Right lobe of liver (tissue), 6 donors: ENCODE data around the gene AMPD3. TPM values are rescaled to one million over a fixed set of nuclear protein-coding genes. Genes with fewer than 3 reads are reported as not detected.

ENCODE experiments used
- ATAC-seq, 4 donors: fragments of 200-7000 bp; cut with Tn5 transposase; one replicate each; pipeline ENCODE4 v1.9.1; 2020; ENCODE audit warnings: mild to moderate bottlenecking in 4 of 4, moderate library complexity in 4 of 4
- DNase-seq, 3 donors: peaks; one replicate each; pipeline ENCODE4 v3.0.0-alpha.2; 2020
- H3K27ac ChIP-seq, 3 donors: fragments of 200-600 bp; one replicate each; pipeline ENCODE4 v1.8.0; 2022
- H3K27me3 ChIP-seq, 2 donors: fragments of 200-600 bp; one replicate each; pipeline ENCODE4 v1.8.0; 2022
- H3K36me3 ChIP-seq, 4 donors: fragments of 200-600 bp; sonication (generic) in 1 of 4; one replicate each; pipeline versions ENCODE4 v1.5.1 to v1.8.0; 2017 to 2022; ENCODE audit warnings: control low read depth in 1 of 4
- H3K4me1 ChIP-seq, 4 donors: fragments of 200-600 bp; sonication (generic) in 1 of 4; one replicate each; pipeline versions ENCODE4 v1.5.1 to v1.8.0; 2017 to 2022; ENCODE audit warnings: control low read depth in 1 of 4
- H3K4me3 ChIP-seq, 3 donors: fragments of 200-600 bp; one replicate each; pipeline ENCODE4 v1.8.0; 2022
- H3K9me3 ChIP-seq, 4 donors: fragments of 200-600 bp; sonication (generic) in 1 of 4; one replicate each; pipeline versions ENCODE4 v1.5.1 to v1.8.0; 2017 to 2022; ENCODE audit warnings: control low read depth in 1 of 4
- CTCF ChIP-seq, 4 donors: fragments of 200-600 bp in 3 of 4; fragments of 450-650 bp in 1 of 4; IDR thresholded peaks; one replicate each; pipeline versions ENCODE4 v1.5.1 to v1.8.0; 2016 to 2022; ENCODE audit warnings: antibody characterized with exemption in 4 of 4, mild to moderate bottlenecking in 2 of 4
- POLR2A ChIP-seq: fragments of 450-650 bp; IDR thresholded peaks from one replicate; pipeline ENCODE4 v1.6.1; 2017; ENCODE audit warnings: antibody characterized with exemption, mild to moderate bottlenecking
- WGBS: methylation state at CpG from one replicate; pipeline ENCODE4 v1.1.6; 2018; ENCODE audit warnings: low coverage, low lambda C conversion rate; ENCODE audit not compliant: insufficient coverage; ENCODE audit errors: missing lambda C conversion rate; 5-methylcytosine and 5-hydroxymethylcytosine counted together
- intact Hi-C, 2 donors: fragments of 100-400 bp; cut with DNase I; formaldehyde crosslinking; loops; one replicate each; pipeline versions ENCODE4 v1.11.2 to v1.14.1; 2022
- total RNA-seq, 6 experiments: library from RNA; depleted of rRNA in 2 of 6; stranded (reverse); fragments of >200 nt in 2 of 6; fragmentation: NEBNext Ultra II Directional in 3 of 6; extraction: Animal tissue kit (Norgen Biotek cat#: 25700) in 3 of 6; gene quantifications; one replicate each; pipeline versions ENCODE4 v1.1.0 to v1.2.4, GENCODE V29; 2016 to 2023
- donor health status: DM: no; HTN: yes; CAD: no.
- donor health status: DM: no; HTN: no; CAD: no.
- donor health status: DM: no; HTN: no; CAD: no.
- donor health status: DM: no; HTN: yes; CAD: no.
- donor health status: DM: no; HTN: yes; CAD: no.

AMPD3 gene
- total RNA-seq, 6 experiments from 2014 or later = 0.98 to 5.0 (median 1.8) TPM

DNA sequence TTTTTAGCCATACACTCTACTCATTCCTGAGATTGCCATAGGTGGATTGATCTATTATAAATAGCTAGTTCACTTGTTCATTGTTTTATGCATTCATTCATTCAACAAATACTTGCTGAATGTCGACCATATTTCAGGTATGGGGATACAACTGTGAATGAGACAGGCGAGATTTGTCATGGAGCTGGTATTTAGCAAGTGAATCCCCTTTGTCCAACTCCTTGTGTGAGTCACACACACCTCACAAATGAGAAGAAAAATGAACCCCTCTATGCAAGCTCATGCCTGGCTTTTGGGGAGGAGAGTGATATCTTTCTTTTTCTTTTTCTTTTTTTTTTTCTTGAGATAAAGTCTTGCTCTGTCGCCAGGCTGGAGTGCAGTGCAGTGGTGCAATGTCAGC is 1.8 kb upstream of the AMPD3 start:
- ATAC-seq (no peak), DNase-seq (no peak)
- Histone ChIP-seq H3K36me3 (no peaks in the 10 kb centered on the region), H3K27ac (no peak overlapping the region), H3K4me3 (no peak overlapping the region), H3K27me3 (no peaks in the 10 kb centered on the region), H3K9me3 (no peaks in the 10 kb centered on the region), H3K4me1 (no peaks in the 10 kb centered on the region)
- intact Hi-C loops = no loop called here
- TF ChIP-seq POLR2A (no peak), CTCF (IDR thresholded peaks at IDR 0.05) (no peak)
- 73% methylated on average over 3 of the region's 3 CpGs for WGBS

DNA sequence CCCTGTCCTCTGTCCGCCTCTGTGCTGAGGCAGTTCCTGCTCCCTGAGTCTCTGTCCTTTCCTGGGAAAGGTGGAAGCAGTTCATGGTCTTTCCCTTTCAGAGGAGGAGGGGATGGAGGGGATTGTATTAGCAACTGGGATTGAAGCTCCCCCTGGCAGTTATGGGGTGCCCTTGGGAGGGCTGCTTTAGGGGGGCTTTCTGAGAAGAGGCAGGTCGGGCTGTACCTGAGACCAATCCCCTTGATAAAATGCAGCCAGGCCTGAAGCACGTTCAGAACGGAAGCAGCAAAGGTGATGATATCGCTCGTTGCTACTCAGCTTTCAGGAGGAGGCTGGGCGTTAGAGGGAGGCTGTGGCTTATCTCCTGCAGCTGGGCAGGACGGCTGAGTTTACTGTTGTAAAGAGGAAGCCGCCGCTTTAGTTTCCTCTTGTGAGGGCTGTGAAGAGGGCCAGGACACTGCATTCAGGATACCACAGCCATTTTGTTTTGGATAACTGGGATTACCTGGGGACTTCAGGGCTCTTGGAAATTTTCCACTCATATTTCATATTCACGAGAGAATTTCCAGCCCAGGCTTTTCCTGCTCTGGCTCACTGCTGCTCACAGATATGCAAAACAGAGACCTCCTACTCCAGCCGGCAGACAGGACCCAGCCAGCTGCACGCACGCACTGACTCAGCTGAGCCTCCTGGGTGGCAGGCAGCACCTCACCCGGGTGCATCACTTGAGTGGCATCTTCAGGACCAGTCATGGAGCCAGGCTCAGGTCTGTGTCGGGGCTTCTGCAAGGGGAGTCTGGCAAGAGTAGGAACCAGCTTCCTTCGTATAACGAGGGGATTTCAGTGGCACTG is 798 bp downstream of the AMPD3 start:
- Histone ChIP-seq H3K36me3 (no peaks in the 10 kb centered on the region), H3K9me3 (no peaks in the 10 kb centered on the region), H3K4me1 (no peaks in the 10 kb centered on the region), H3K4me3 (peak overlapping the region; percentile 4 to 20 (median 5)), H3K27ac (peak overlapping the region in 1 of 3 donors; percentile 50), H3K27me3 (no peaks in the 10 kb centered on the region)
- no peak for TF ChIP-seq POLR2A
- TF ChIP-seq CTCF (IDR thresholded peaks at IDR 0.05) = no peak
- ATAC-seq (peak; percentile 57 to 70 (median 59)), DNase-seq (peak in 1 of 3 donors; percentile 41)
- 24% methylated on average over 8 of the region's 18 CpGs for WGBS
- intact Hi-C loops = no loop called here

DNA sequence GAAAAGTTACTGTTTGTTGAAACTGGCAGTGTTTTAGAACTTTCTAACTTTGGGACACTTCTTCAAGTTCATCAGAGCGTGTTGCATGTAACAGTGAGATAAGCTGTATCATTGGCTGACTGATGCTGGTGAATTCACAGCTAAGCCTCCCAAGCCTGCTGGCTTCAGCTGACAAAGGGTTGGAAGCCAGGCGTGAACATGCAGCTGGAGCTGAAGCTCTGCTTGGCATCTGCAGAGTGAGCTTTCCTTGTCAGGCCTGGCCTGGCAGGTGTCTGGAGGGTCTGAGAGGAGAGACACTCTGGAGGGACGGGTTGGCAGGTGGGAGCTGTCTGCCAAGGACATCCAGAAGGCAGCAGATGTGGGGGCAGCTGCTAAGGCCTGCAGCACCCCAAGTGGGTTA is 1.5 kb downstream of the AMPD3 start:
- Histone ChIP-seq H3K4me3 (peak overlapping the region; percentile 4 to 20 (median 5)), H3K4me1 (no peaks in the 10 kb centered on the region), H3K9me3 (no peaks in the 10 kb centered on the region), H3K27ac (peak overlapping the region in 1 of 3 donors; percentile 50), H3K36me3 (no peaks in the 10 kb centered on the region), H3K27me3 (no peaks in the 10 kb centered on the region)
- no peak for ATAC-seq
- TF ChIP-seq CTCF (IDR thresholded peaks at IDR 0.05) (no peak), POLR2A (no peak)
- intact Hi-C loops = no loop called here
- no peak for DNase-seq
- WGBS = 37% methylated on average over 2 of the region's 3 CpGs

GRCh38 chr11:10457901-10458300 is 2.8 kb downstream of the AMPD3 start:
- Histone ChIP-seq H3K4me3 (no peak overlapping the region), H3K27ac (no peak overlapping the region)
- intact Hi-C loops = no loop called here

More at GRCh38 chr11:10457901-10458300, 2.8 kb downstream of the AMPD3 start:
- ATAC-seq (no peak), DNase-seq (no peak)
- Histone ChIP-seq H3K4me1 (no peaks in the 10 kb centered on the region), H3K36me3 (no peaks in the 10 kb centered on the region), H3K27me3 (no peaks in the 10 kb centered on the region), H3K9me3 (no peaks in the 10 kb centered on the region)
- TF ChIP-seq CTCF (IDR thresholded peaks at IDR 0.05) (no peak), POLR2A (no peak)
